ENCODE measurements around the gene GNAI1. TPM values are rescaled to one million over a fixed set of nuclear protein-coding genes. Genes with fewer than 3 reads are reported as not detected.

The GNAI1 gene
- total RNA-seq, 4 donors from 2014 or later = 115 to 153 (median 120) TPM

GRCh38 chr7:80093349-80093748 is 41.3 kb upstream of the GNAI1 start:
- no peak for TF ChIP-seq POLR2A (IDR thresholded peaks at IDR 0.05)
- TF ChIP-seq CTCF (IDR thresholded peaks at IDR 0.05) = no peak
- DNase-seq (ENCODE audit: low spot score in 2 of 2) = no peak
- H3K4me3 ChIP-seq (ENCODE audit: low read depth, poor library complexity, severe bottlenecking) = no peak overlapping the region
- intact Hi-C loops (cut with DNase I; ENCODE audit: low total_unique reads) = no loop called here
- WGBS, 2 donors = 86 to 91% methylated on average over 2 of the region's 2 CpGs

GRCh38 chr7:80095545-80095944 is 39.1 kb upstream of the GNAI1 start:
- no peak overlapping the region for H3K4me3 ChIP-seq (ENCODE audit: low read depth, poor library complexity, severe bottlenecking)
- intact Hi-C loops (cut with DNase I; ENCODE audit: low total_unique reads) = no loop called here
- WGBS, 2 donors = 5 to 11% methylated on average over 1 of the region's 1 CpG
- TF ChIP-seq CTCF (IDR thresholded peaks at IDR 0.05) = no peak
- DNase-seq (ENCODE audit: low spot score in 2 of 2) = no peak

- DNase-seq (ENCODE audit: low spot score in 2 of 2) = no peak
- no peak for TF ChIP-seq CTCF (IDR thresholded peaks at IDR 0.05)
- no peak for TF ChIP-seq POLR2A (IDR thresholded peaks at IDR 0.05)
- no peak overlapping the region for H3K4me3 ChIP-seq (ENCODE audit: low read depth, poor library complexity, severe bottlenecking)
- WGBS, 2 donors = 89 to 92% methylated on average over 2 of the region's 2 CpGs
- intact Hi-C loops (cut with DNase I; ENCODE audit: low total_unique reads) = no loop called here
Measured at GRCh38 chr7:80097756-80098155, 36.9 kb upstream of the GNAI1 start.

- DNase-seq (ENCODE audit: low spot score in 2 of 2) = no peak
- intact Hi-C loops (cut with DNase I; ENCODE audit: low total_unique reads) = no loop called here
- 97 to 98% methylated on average over 6 of the region's 6 CpGs for WGBS, 2 donors
- no peak overlapping the region for H3K4me3 ChIP-seq (ENCODE audit: low read depth, poor library complexity, severe bottlenecking)
- TF ChIP-seq POLR2A (IDR thresholded peaks at IDR 0.05) = no peak
- no peak for TF ChIP-seq CTCF (IDR thresholded peaks at IDR 0.05)
Measured at GRCh38 chr7:80098795-80099194, 35.8 kb upstream of the GNAI1 start.

- TF ChIP-seq CTCF (IDR thresholded peaks at IDR 0.05) = no peak
- TF ChIP-seq POLR2A (IDR thresholded peaks at IDR 0.05) = no peak
- intact Hi-C loops (cut with DNase I; ENCODE audit: low total_unique reads) = no loop called here
- DNase-seq (ENCODE audit: low spot score in 2 of 2) = no peak
- WGBS, 2 donors = 95 to 96% methylated on average over 4 of the region's 4 CpGs
- H3K4me3 ChIP-seq (ENCODE audit: low read depth, poor library complexity, severe bottlenecking) = no peak overlapping the region
Measured at GRCh38 chr7:80100254-80100653, 34.4 kb upstream of the GNAI1 start.

GRCh38 chr7:80105701-80106408 is 28.8 kb upstream of the GNAI1 start:
- TF ChIP-seq POLR2A (IDR thresholded peaks at IDR 0.05) = no peak
- no peak for TF ChIP-seq CTCF (IDR thresholded peaks at IDR 0.05)
- H3K4me3 ChIP-seq (ENCODE audit: low read depth, poor library complexity, severe bottlenecking) = no peak overlapping the region
- WGBS, 2 donors = 86 to 90% methylated on average over 3 of the region's 3 CpGs
- DNase-seq (ENCODE audit: low spot score in 2 of 2) = no peak
- intact Hi-C loops (cut with DNase I; ENCODE audit: low total_unique reads) = no loop called here
